ENCODE results near the gene ARHGAP40. TPM values are rescaled to one million over a fixed set of nuclear protein-coding genes. Genes with fewer than 3 reads are reported as not detected.

Gene ARHGAP40
- total and polyA plus RNA-seq, 2 of the 13 experiments (the other 11 are each of a cell fraction or from before 2014, with no cell fraction given), result 0.75 to 2.1 TPM

- TF ChIP-seq THAP7 (CRISPR knock-in tag; IDR thresholded peaks at IDR 0.05) (0 out of 2 replicates have a peak, but pooled peaks have one; percentile 47), ZNF691 (CRISPR knock-in tag; IDR thresholded peaks at IDR 0.05; ENCODE audit: borderline replicate concordance, low read depth) (0 out of 2 replicates have a peak, but pooled peaks have one; percentile 71), MIER2 (CRISPR knock-in tag; IDR thresholded peaks at IDR 0.05) (peak; percentile 77; the same call in 1 of the 2 replicates), GZF1 (CRISPR knock-in tag; IDR thresholded peaks at IDR 0.05) (peak; percentile 93; the same call in 1 of the 2 replicates), GMEB2 (CRISPR knock-in tag; IDR thresholded peaks at IDR 0.05; ENCODE audit: low read depth) (no peak), ZNF414 (CRISPR knock-in tag; IDR thresholded peaks at IDR 0.05) (no peak), DZIP1 (CRISPR knock-in tag; IDR thresholded peaks at IDR 0.05) (no peak), NR2C2 (CRISPR knock-in tag; IDR thresholded peaks at IDR 0.05; ENCODE audit: borderline replicate concordance) (no peak), NONO (IDR thresholded peaks at IDR 0.05) (no peak), NONO (CRISPR knock-in tag; conservative IDR thresholded peaks at IDR 0.05) (peak; percentile 42; the same call in 1 of the 2 replicates), SMYD3 (CRISPR knock-in tag; IDR thresholded peaks at IDR 0.05) (no peak), ARID3A (IDR thresholded peaks at IDR 0.05; ENCODE audit: low read depth, low read length) (peak; percentile 14; the same call in 1 of the 2 replicates)
These were observed 57.4 kb downstream of the ARHGAP40 start (continued) for GRCh38 chr20:38658879-38659596.
